Measurements from ENCODE around the gene DNAH8. TPM values are rescaled to one million over a fixed set of nuclear protein-coding genes. Genes with fewer than 3 reads are reported as not detected.

DNAH8 gene
- total RNA-seq, 1 experiment from 2014 or later = 0.15 TPM

GRCh38 chr6:38728203-38728602 is 13.1 kb downstream of the DNAH8 start:
- no peak for TF ChIP-seq EZH2 (IDR thresholded peaks at IDR 0.05; ENCODE audit: low read length, unreplicated experiment)
- TF ChIP-seq CTCF (conservative IDR thresholded peaks at IDR 0.05; ENCODE audit: low read depth, low read length) = no peak
- TF ChIP-seq EZH2phosphoT487 (IDR thresholded peaks at IDR 0.05; ENCODE audit: borderline replicate concordance, low read length) = no peak
- CTCF ChIA-PET = no interaction called here
- H3K36me3 ChIP-seq (ENCODE audit: low read depth, low read length) = no peaks in the 10 kb centered on the region
- no peak for ATAC-seq
- no peak overlapping the region for H3K4me3 ChIP-seq (ENCODE audit: low read length)
- H3K4me2 ChIP-seq (ENCODE audit: low read length) = no peak overlapping the region
- H3K9ac ChIP-seq (ENCODE audit: low read length) = no peak overlapping the region
- POLR2A ChIA-PET (ENCODE audit: unreplicated experiment) = no interaction called here
- no peak overlapping the region for H2AFZ ChIP-seq (ENCODE audit: low read length)
- no peak for DNase-seq
- H3K9me2 ChIP-seq (replicated peaks; ENCODE audit: low read length) = no peaks in the 10 kb centered on the region
- no peaks in the 10 kb centered on the region for H3K27me3 ChIP-seq (ENCODE audit: low read length)
- BruUV-seq (replicated peaks) = no TSS peak
- no peaks in the 10 kb centered on the region for H3K9me3 ChIP-seq (ENCODE audit: low read length)
- peaks cover 6% of the 10 kb centered on the region; the same call in 1 of the 2 replicates for H3K4me1 ChIP-seq (ENCODE audit: insufficient read depth, low read length)
- H4K20me1 ChIP-seq (ENCODE audit: low read length) = no peaks in the 10 kb centered on the region
- H3K27ac ChIP-seq (ENCODE audit: low read length) = no peak overlapping the region
- H3F3A ChIP-seq (ENCODE audit: low read length, unreplicated experiment) = no peaks in the 10 kb centered on the region
- intact Hi-C loops (cut with micrococcal nuclease) = loop anchor here (10.0 kb wide), 1 partner anchor 207 kb away; no protein-coding TSS in a partner anchor
- H3K79me2 ChIP-seq (ENCODE audit: low read length) = no peaks in the 10 kb centered on the region

DNA sequence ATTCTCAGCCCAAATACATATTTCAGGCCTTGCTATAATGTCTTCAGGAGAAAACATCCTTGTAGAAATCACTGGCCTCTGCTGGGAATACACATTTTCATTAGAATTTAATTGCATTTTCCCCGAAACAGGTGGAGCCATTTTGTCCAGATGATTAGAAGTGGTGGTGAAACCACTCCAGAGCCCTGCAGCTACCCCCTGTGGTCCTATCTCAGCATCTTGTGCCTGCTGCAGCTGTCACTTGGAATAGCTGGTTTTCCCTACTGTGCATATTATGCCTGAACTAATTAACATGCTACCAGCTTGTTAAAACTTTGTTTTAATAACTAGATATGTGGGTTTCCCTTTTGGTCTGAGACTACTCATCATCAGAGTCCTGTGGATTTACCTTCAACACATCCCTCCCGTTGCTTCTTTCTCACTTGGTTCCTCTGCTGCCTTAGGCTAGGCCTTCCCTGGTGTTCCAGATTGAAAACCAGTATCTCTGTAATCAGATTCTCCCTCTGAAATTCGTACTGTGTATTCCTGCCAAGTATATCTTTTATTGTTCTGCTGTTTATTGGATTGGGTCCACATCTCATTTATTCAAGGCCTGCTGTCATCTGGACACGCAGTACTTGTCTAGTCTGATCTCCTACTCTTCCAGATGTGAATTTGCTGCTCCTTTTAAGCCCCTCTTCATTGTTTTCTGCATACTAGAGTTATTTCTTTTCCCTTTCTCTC is 15.2 kb downstream of the DNAH8 start:
- no peak overlapping the region for H3K4me2 ChIP-seq (ENCODE audit: low read length)
- no peaks in the 10 kb centered on the region for H3F3A ChIP-seq (ENCODE audit: low read length, unreplicated experiment)
- no peak overlapping the region for H3K9ac ChIP-seq (ENCODE audit: low read length)
- no peaks in the 10 kb centered on the region for H3K79me2 ChIP-seq (ENCODE audit: low read length)
- peaks cover 2% of the 10 kb centered on the region; the same call in 1 of the 2 replicates for H3K27me3 ChIP-seq (ENCODE audit: low read length)
- no peaks in the 10 kb centered on the region for H3K9me3 ChIP-seq (ENCODE audit: low read length)
- H3K36me3 ChIP-seq (ENCODE audit: low read depth, low read length) = no peaks in the 10 kb centered on the region
- no peak overlapping the region for H2AFZ ChIP-seq (ENCODE audit: low read length)
- no peaks in the 10 kb centered on the region for H4K20me1 ChIP-seq (ENCODE audit: low read length)
- peaks cover 6% of the 10 kb centered on the region; the same call in 1 of the 2 replicates for H3K4me1 ChIP-seq (ENCODE audit: insufficient read depth, low read length)
- BruUV-seq (replicated peaks) = no TSS peak
- H3K27ac ChIP-seq (ENCODE audit: low read length) = no peak overlapping the region
- H3K9me2 ChIP-seq (replicated peaks; ENCODE audit: low read length) = no peaks in the 10 kb centered on the region
- POLR2A ChIA-PET (ENCODE audit: unreplicated experiment) = no interaction called here
- DNase-seq = no peak
- H3K4me3 ChIP-seq (ENCODE audit: low read length) = no peak overlapping the region
- intact Hi-C loops (cut with micrococcal nuclease) = no loop called here
- TF ChIP-seq EZH2 (IDR thresholded peaks at IDR 0.05; ENCODE audit: low read length, unreplicated experiment) = no peak
- CTCF ChIA-PET = no interaction called here
- ATAC-seq = no peak

DNA sequence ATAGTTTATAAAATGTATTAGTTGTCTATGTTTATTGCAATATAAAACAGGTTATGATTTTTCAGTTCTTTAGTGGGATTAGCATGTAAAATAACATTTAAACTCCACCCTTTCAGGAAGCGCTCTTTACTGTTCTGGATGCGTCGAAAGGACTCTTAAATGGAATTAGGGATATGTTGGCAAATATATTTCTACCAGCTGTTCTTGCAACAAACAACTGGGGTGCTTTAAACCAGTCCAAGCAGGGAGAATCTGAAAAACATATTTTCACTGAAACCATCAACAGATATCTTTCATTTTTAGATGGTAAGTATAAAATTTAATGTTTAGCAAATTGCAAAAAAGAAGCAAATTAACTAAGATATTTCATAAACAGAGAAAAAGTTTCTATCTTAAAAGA is 21.8 kb downstream of the DNAH8 start:
- Histone ChIP-seq H3K4me3 (ENCODE audit: low read length) (no peak overlapping the region), H3K9me3 (ENCODE audit: low read length) (no peaks in the 10 kb centered on the region), H2AFZ (ENCODE audit: low read length) (no peak overlapping the region), H3K27ac (ENCODE audit: low read length) (no peak overlapping the region), H4K20me1 (ENCODE audit: low read length) (no peaks in the 10 kb centered on the region), H3K79me2 (ENCODE audit: low read length) (no peaks in the 10 kb centered on the region), H3F3A (ENCODE audit: low read length, unreplicated experiment) (no peaks in the 10 kb centered on the region), H3K27me3 (ENCODE audit: low read length) (peaks cover 3% of the 10 kb centered on the region; the same call in 1 of the 2 replicates), H3K4me2 (ENCODE audit: low read length) (no peak overlapping the region), H3K36me3 (ENCODE audit: low read depth, low read length) (no peaks in the 10 kb centered on the region), H3K9ac (ENCODE audit: low read length) (no peak overlapping the region), H3K9me2 (replicated peaks; ENCODE audit: low read length) (no peaks in the 10 kb centered on the region), H3K4me1 (ENCODE audit: insufficient read depth, low read length) (no peaks in the 10 kb centered on the region)
- DNase-seq = no peak
- intact Hi-C loops (cut with micrococcal nuclease) = no loop called here
- no peak for TF ChIP-seq EZH2 (IDR thresholded peaks at IDR 0.05; ENCODE audit: low read length, unreplicated experiment)
- no peak for TF ChIP-seq EZH2phosphoT487 (IDR thresholded peaks at IDR 0.05; ENCODE audit: borderline replicate concordance, low read length)
- no peak for TF ChIP-seq CTCF (conservative IDR thresholded peaks at IDR 0.05; ENCODE audit: low read depth, low read length)
- ATAC-seq = no peak
- BruUV-seq (replicated peaks) = no TSS peak
- ChIA-PET POLR2A (ENCODE audit: unreplicated experiment) (no interaction called here), CTCF (no interaction called here)
